PC-9 (cell line): Measurements from ENCODE around the gene TARDBP. TPM values are rescaled to one million over a fixed set of nuclear protein-coding genes. Genes with fewer than 3 reads are reported as not detected.
"Not testable (repeated sequence)": the region's sequence is repeated elsewhere in the genome, so short reads cannot be mapped to it uniquely, and the experiment has no call there.

Experiments used
- BruUV-seq: library from RNA; stranded (reverse); fragments of 400-500 nt; replicated peaks from 2 replicates; lab custom pipeline; 2021; lab: Mats Ljungman, UMichigan
- CTCF ChIA-PET: fragments of 300-600 bp; sonication (Branson Sonifier 250); formaldehyde crosslinking; loops from one replicate; lab custom pipeline; 2022; ENCODE audit warnings: antibody characterized with exemption; lab: Charles Lee
- POLR2A ChIA-PET: fragments of 300-600 bp; sonication (Branson Sonifier 250); formaldehyde crosslinking; loops from one replicate; lab custom pipeline; 2022; ENCODE audit warnings: antibody characterized with exemption; ENCODE audit not compliant: unreplicated experiment; lab: Charles Lee
- DNase-seq, 2 experiments: peaks; one replicate each; pipeline versions ENCODE4 v3.0.0 to v3.0.0-alpha.2; 2015 to 2022; ENCODE audit warnings: mixed read lengths in 1 of 2
- H2AFZ ChIP-seq: fragments of 200-600 bp; sonication (generic); 2 replicates; pipeline ENCODE4 v1.8.1; 2017; ENCODE audit warnings: antibody characterized with exemption
- H3F3A ChIP-seq: fragments of 200-600 bp; sonication (generic); 2 replicates; pipeline ENCODE4 v1.8.1; 2017; ENCODE audit warnings: antibody characterized with exemption, mild to moderate bottlenecking, low read depth; ENCODE audit not compliant: insufficient read depth
- H3K27ac ChIP-seq: fragments of 200-600 bp; sonication (generic); 2 replicates; pipeline ENCODE4 v1.6.1; 2016; ENCODE audit warnings: mixed run types
- H3K27me3 ChIP-seq: fragments of 200-600 bp; sonication (generic); 2 replicates; pipeline ENCODE4 v1.6.1; 2016; ENCODE audit warnings: low read depth, mixed run types; ENCODE audit not compliant: insufficient read depth
- H3K36me3 ChIP-seq: fragments of 200-600 bp; sonication (generic); 2 replicates; pipeline ENCODE4 v1.6.1; 2016; ENCODE audit warnings: low read depth, mixed run types
- H3K4me1 ChIP-seq: fragments of 200-600 bp; sonication (generic); replicated peaks from 2 replicates; pipeline ENCODE4 v1.6.1; 2016; ENCODE audit warnings: mixed run types; ENCODE audit not compliant: insufficient read depth
- H3K4me2 ChIP-seq: fragments of 200-600 bp; sonication (generic); 2 replicates; pipeline ENCODE4 v1.6.1; 2017; ENCODE audit warnings: mixed run types
- H3K4me3 ChIP-seq: fragments of 200-600 bp; sonication (generic); 2 replicates; pipeline ENCODE4 v1.6.1; 2016; ENCODE audit warnings: mixed run types
- H3K79me2 ChIP-seq: fragments of 200-600 bp; sonication (generic); 2 replicates; pipeline ENCODE4 v1.6.1; 2017; ENCODE audit warnings: low read depth, mixed run types
- H3K9me2 ChIP-seq: fragments of 200-600 bp; sonication (generic); 2 replicates; pipeline ENCODE4 v1.8.1; 2017; ENCODE audit warnings: mild to moderate bottlenecking; ENCODE audit not compliant: insufficient read depth
- H3K9me3 ChIP-seq: fragments of 200-600 bp; sonication (generic); 2 replicates; pipeline ENCODE4 v1.8.1; 2016; ENCODE audit warnings: low read depth; ENCODE audit not compliant: insufficient read depth
- H4K20me1 ChIP-seq: fragments of 200-600 bp; sonication (generic); 2 replicates; pipeline ENCODE4 v1.8.1; 2017; ENCODE audit not compliant: insufficient read depth
- EZH2 ChIP-seq: fragments of 200-600 bp; sonication (generic); IDR thresholded peaks from 2 replicates; pipeline ENCODE4 v1.8.0; 2017; ENCODE audit warnings: antibody characterized with exemption, low read depth
- intact Hi-C: fragments of 100-400 bp; cut with micrococcal nuclease; formaldehyde crosslinking; loops from one replicate; pipeline ENCODE4 v1.10.0; 2022; ENCODE audit not compliant: unreplicated experiment
- total RNA-seq: library from RNA; stranded (reverse); gene quantifications from 2 replicates; pipeline ENCODE4 v1.2.3, GENCODE V29; 2021
- TF ChIP-seq, protein P1 (sequence below): fragments of 200-600 bp; sonication (generic); conservative IDR thresholded peaks from 2 replicates; pipeline ENCODE4 v1.6.1; 2017; ENCODE audit warnings: mixed run types, antibody characterized with exemption, mild to moderate bottlenecking, moderate library complexity

TARDBP gene
- total RNA-seq, 1 experiment from 2014 or later: 142 TPM

DNA sequence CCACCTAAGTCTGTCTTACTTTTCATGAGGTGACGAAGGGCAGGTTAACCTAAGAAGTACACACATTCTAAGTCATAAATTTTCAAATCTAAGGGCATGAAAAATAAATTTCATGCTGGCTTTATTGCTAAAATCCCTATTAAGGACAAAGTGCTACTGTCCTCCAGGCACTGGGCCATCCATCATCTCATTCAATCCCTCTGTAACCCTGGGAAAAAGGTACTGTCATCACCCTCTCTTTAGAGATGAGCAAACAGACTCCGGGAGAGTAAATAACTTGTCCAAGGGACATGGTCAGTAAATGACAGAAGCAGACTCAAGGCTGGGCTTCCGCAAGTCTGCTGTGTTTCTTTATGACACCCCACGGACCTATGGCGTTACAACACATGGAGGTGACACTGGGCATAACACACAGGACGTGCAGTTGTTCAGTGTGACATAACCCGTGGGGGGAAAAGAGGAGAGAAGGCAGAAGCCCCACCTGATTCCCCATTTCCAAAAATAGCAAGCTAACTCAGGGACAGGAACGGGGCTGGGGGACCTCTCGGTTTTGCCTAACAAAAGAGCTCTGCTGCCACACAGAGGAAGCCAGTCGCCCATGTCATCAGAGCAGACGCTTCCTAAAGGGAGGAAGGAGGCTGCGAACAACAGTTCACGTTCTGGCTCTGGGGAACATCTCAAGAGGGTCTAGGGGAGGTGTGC, 59.9 kb downstream of the TARDBP start:
- no peaks in the 10 kb centered on the region for H3K27me3 ChIP-seq
- no peaks in the 10 kb centered on the region for H4K20me1 ChIP-seq
- BruUV-seq: no TSS peak
- H3K4me1 ChIP-seq: no peaks in the 10 kb centered on the region
- no peaks in the 10 kb centered on the region for H3F3A ChIP-seq
- H3K27ac ChIP-seq: no peak overlapping the region
- TF ChIP-seq, protein P1, sequence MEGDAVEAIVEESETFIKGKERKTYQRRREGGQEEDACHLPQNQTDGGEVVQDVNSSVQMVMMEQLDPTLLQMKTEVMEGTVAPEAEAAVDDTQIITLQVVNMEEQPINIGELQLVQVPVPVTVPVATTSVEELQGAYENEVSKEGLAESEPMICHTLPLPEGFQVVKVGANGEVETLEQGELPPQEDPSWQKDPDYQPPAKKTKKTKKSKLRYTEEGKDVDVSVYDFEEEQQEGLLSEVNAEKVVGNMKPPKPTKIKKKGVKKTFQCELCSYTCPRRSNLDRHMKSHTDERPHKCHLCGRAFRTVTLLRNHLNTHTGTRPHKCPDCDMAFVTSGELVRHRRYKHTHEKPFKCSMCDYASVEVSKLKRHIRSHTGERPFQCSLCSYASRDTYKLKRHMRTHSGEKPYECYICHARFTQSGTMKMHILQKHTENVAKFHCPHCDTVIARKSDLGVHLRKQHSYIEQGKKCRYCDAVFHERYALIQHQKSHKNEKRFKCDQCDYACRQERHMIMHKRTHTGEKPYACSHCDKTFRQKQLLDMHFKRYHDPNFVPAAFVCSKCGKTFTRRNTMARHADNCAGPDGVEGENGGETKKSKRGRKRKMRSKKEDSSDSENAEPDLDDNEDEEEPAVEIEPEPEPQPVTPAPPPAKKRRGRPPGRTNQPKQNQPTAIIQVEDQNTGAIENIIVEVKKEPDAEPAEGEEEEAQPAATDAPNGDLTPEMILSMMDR: no peak
- no peak for TF ChIP-seq EZH2
- H3K9me2 ChIP-seq: no peaks in the 10 kb centered on the region
- ChIA-PET POLR2A (no interaction called here), CTCF (interaction anchor here (0.9 kb wide), 1 partner anchor 11 kb away, joined by 4 read pairs; no protein-coding TSS in a partner anchor)
- no peaks in the 10 kb centered on the region for H3K79me2 ChIP-seq
- no peaks in the 10 kb centered on the region for H3K36me3 ChIP-seq
- intact Hi-C loops: no loop called here
- no peak overlapping the region for H3K4me3 ChIP-seq
- no peaks in the 10 kb centered on the region for H3K9me3 ChIP-seq
- no peak overlapping the region for H3K4me2 ChIP-seq
- no peak overlapping the region for H2AFZ ChIP-seq
- DNase-seq: no peak

- H3F3A ChIP-seq, DNase-seq, H3K9me3 ChIP-seq, H4K20me1 ChIP-seq, H3K36me3 ChIP-seq, H3K27me3 ChIP-seq, POLR2A ChIA-PET, BruUV-seq, intact Hi-C loops, H3K4me1 ChIP-seq, H2AFZ ChIP-seq, H3K27ac ChIP-seq, H3K4me2 ChIP-seq, H3K4me3 ChIP-seq, H3K9me2 ChIP-seq, H3K79me2 ChIP-seq: not testable (repeated sequence)
- CTCF ChIA-PET: interaction anchor here (0.9 kb wide), 1 partner anchor 12 kb away, joined by 4 read pairs; no protein-coding TSS in a partner anchor
Measured at GRCh38 chr1:11073398-11073797, 60.9 kb downstream of the TARDBP start.

Other genes starting within 250 kb of the TARDBP start
- gene CASZ1, start 216.0 kb upstream of the TARDBP start, total RNA-seq: 15.2 and 18.9 TPM in 2 replicates
- gene MASP2, start 34.6 kb downstream of the TARDBP start, total RNA-seq: not detected in 2 replicates
- gene SRM, start 47.4 kb downstream of the TARDBP start, total RNA-seq: 50.3 and 55.3 TPM in 2 replicates
- gene EXOSC10, start 87.2 kb downstream of the TARDBP start, total RNA-seq: 55.8 and 57.7 TPM in 2 replicates
- gene ANGPTL7, start 176.7 kb downstream of the TARDBP start, total RNA-seq: not detected in 2 replicates
- 34.6 and 37.4 TPM in 2 replicates for gene MTOR, start 249.9 kb downstream of the TARDBP start, total RNA-seq